Breast epithelium (tissue), 3 donors: ENCODE data around the gene TRPC1.
"Not testable (repeated sequence)": the region's sequence is repeated elsewhere in the genome, so short reads cannot be mapped to it uniquely, and the experiment has no call there.

Source experiments
- CTCF ChIP-seq, 3 donors: fragments of 450-650 bp; IDR thresholded peaks; one replicate each; pipeline ENCODE4 v1.5.1; 2016 to 2017; ENCODE audit warnings: antibody characterized with exemption in 3 of 3, mild to moderate bottlenecking in 3 of 3, moderate library complexity in 3 of 3
- POLR2A ChIP-seq: fragments of 450-650 bp; IDR thresholded peaks from one replicate; pipeline ENCODE4 v1.6.1; 2016; ENCODE audit warnings: antibody characterized with exemption, mild to moderate bottlenecking, moderate library complexity

- TF ChIP-seq CTCF (IDR thresholded peaks at IDR 0.05); POLR2A: not testable (repeated sequence)
These were observed 28.8 kb downstream of the TRPC1 start for GRCh38 chr3:142752605-142753004.
